ENCODE measurements around the gene PPP1CA. TPM values are rescaled to one million over a fixed set of nuclear protein-coding genes. Genes with fewer than 3 reads are reported as not detected.

PPP1CA gene
- total RNA-seq, 1 donor = 169 TPM

GRCh38 chr11:67376063-67376820 lies 25.4 kb downstream of the PPP1CA start:
- TF ChIP-seq CTCF (IDR thresholded peaks at IDR 0.05; ENCODE audit: extremely low read depth, low read depth, low read length) = no peak
- H3K36me3 ChIP-seq (ENCODE audit: insufficient read depth, low read length) = no peaks in the 10 kb centered on the region
- no peaks in the 10 kb centered on the region for H3K27me3 ChIP-seq (ENCODE audit: insufficient read depth, low read length)
- DNase-seq (ENCODE audit: insufficient read length, low spot score, missing footprints) = peak; percentile 64
- H3K9me3 ChIP-seq (ENCODE audit: low read depth, low read length) = no peaks in the 10 kb centered on the region
- H3K27ac ChIP-seq (ENCODE audit: low read depth, low read length) = no peak overlapping the region
- peaks cover 17% of the 10 kb centered on the region for H3K79me2 ChIP-seq (ENCODE audit: insufficient read depth, low read length)
- no peak overlapping the region for H3K4me3 ChIP-seq (ENCODE audit: insufficient read depth, low read length)
- no peak overlapping the region for H3K4me2 ChIP-seq (ENCODE audit: insufficient read depth, low read length)
- no peak overlapping the region for H2AFZ ChIP-seq (ENCODE audit: low read length)
- peaks cover 7% of the 10 kb centered on the region for H4K20me1 ChIP-seq (ENCODE audit: insufficient read depth, low read length)
- peaks cover 46% of the 10 kb centered on the region for H3K4me1 ChIP-seq (ENCODE audit: insufficient read depth, low read length)

GRCh38 chr11:67375320-67376055 lies 26.2 kb downstream of the PPP1CA start:
- Histone ChIP-seq H2AFZ (ENCODE audit: low read length) (no peak overlapping the region), H3K27me3 (ENCODE audit: insufficient read depth, low read length) (no peaks in the 10 kb centered on the region), H3K4me3 (ENCODE audit: insufficient read depth, low read length) (no peak overlapping the region), H3K27ac (ENCODE audit: low read depth, low read length) (peak overlapping the region; percentile 98), H3K36me3 (ENCODE audit: insufficient read depth, low read length) (no peaks in the 10 kb centered on the region), H3K79me2 (ENCODE audit: insufficient read depth, low read length) (peaks cover 24% of the 10 kb centered on the region), H3K9me3 (ENCODE audit: low read depth, low read length) (no peaks in the 10 kb centered on the region), H4K20me1 (ENCODE audit: insufficient read depth, low read length) (peaks cover 15% of the 10 kb centered on the region), H3K4me2 (ENCODE audit: insufficient read depth, low read length) (peak overlapping the region; percentile 84), H3K4me1 (ENCODE audit: insufficient read depth, low read length) (peaks cover 50% of the 10 kb centered on the region)
- no peak for TF ChIP-seq CTCF (IDR thresholded peaks at IDR 0.05; ENCODE audit: extremely low read depth, low read depth, low read length)
- peak; percentile 48 for DNase-seq (ENCODE audit: insufficient read length, low spot score, missing footprints)

- peak overlapping the region; percentile 84 for H3K4me2 ChIP-seq (ENCODE audit: insufficient read depth, low read length)
- H3K36me3 ChIP-seq (ENCODE audit: insufficient read depth, low read length) = no peaks in the 10 kb centered on the region
- peaks cover 21% of the 10 kb centered on the region for H4K20me1 ChIP-seq (ENCODE audit: insufficient read depth, low read length)
- H3K9me3 ChIP-seq (ENCODE audit: low read depth, low read length) = no peaks in the 10 kb centered on the region
- peak overlapping the region; percentile 98 for H3K27ac ChIP-seq (ENCODE audit: low read depth, low read length)
- no peaks in the 10 kb centered on the region for H3K27me3 ChIP-seq (ENCODE audit: insufficient read depth, low read length)
- peak; percentile 92 for DNase-seq (ENCODE audit: insufficient read length, low spot score, missing footprints)
- H3K79me2 ChIP-seq (ENCODE audit: insufficient read depth, low read length) = peaks cover 32% of the 10 kb centered on the region
- peak overlapping the region; percentile 85 for H3K4me3 ChIP-seq (ENCODE audit: insufficient read depth, low read length)
- no peak for TF ChIP-seq CTCF (IDR thresholded peaks at IDR 0.05; ENCODE audit: extremely low read depth, low read depth, low read length)
- peaks cover 55% of the 10 kb centered on the region for H3K4me1 ChIP-seq (ENCODE audit: insufficient read depth, low read length)
- H2AFZ ChIP-seq (ENCODE audit: low read length) = no peak overlapping the region
Observed at GRCh38 chr11:67374571-67375281, 26.9 kb downstream of the PPP1CA start.
